Caki2 (cell line): ENCODE measurements around the gene VNN1. TPM values are rescaled to one million over a fixed set of nuclear protein-coding genes. Genes with fewer than 3 reads are reported as not detected.

Experiments used
- DNase-seq: peaks from one replicate; pipeline ENCODE4 v3.0.0-alpha.2; 2015; ENCODE audit warnings: low read depth
- in situ Hi-C: cut with HindIII; loops from 2 replicates; pipeline ENCODE4 v1.10.0; 2016; ENCODE audit warnings: low sequenced_read_pairs, low pct_unique_long_range_greater_than_20kb, mixed read lengths
- total RNA-seq: library from RNA; depleted of rRNA; stranded (reverse); fragments of >200 nt; shearing (Covaris generic); gene quantifications from 2 replicates; pipeline ENCODE4 v1.2.3, GENCODE V29; 2014; ENCODE audit warnings: low replicate concordance; rRNA removed

Gene VNN1, protein sequence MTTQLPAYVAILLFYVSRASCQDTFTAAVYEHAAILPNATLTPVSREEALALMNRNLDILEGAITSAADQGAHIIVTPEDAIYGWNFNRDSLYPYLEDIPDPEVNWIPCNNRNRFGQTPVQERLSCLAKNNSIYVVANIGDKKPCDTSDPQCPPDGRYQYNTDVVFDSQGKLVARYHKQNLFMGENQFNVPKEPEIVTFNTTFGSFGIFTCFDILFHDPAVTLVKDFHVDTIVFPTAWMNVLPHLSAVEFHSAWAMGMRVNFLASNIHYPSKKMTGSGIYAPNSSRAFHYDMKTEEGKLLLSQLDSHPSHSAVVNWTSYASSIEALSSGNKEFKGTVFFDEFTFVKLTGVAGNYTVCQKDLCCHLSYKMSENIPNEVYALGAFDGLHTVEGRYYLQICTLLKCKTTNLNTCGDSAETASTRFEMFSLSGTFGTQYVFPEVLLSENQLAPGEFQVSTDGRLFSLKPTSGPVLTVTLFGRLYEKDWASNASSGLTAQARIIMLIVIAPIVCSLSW
- not detected in 2 replicates for total RNA-seq

DNA sequence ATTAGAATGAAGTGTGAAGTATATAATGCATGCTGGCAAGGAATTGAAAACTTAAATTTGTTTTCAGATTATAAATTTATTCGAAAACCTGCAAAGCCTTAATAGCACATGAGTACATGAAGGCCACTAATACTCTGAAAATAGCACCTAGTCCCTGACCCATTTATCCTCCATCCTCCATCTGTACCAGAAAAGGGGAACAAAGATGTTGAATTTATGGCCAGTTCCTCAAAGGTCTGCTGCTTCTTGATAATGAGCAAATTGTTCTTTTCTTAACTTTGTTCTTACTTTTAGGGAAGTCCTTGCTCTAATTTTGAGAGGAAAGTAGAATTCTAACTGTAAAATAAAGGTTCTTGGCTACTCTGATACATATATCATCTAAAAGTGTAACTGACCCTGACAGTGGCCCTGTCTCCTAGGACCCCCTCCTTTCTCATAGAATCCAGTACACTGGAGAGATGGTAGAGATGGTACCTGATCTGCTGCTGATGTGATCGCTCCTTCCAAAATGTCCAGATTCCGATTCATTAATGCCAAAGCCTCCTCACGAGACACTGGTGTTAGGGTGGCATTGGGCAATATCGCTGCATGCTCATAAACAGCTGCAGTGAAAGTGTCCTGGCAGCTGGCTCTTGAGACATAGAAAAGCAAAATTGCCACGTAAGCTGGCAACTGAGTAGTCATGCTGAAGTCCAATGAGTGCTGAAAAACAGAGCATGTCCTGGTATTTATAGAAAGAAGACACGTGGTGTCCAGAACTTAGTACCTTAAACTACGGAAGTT lies at the start of gene VNN1:
TSS of gene VNN1 (minus strand) at position 704 of the 783 bp plus-strand sequence. CDS start at position 684, 20 bp downstream.
- in situ Hi-C loops, result no loop called here

DNA sequence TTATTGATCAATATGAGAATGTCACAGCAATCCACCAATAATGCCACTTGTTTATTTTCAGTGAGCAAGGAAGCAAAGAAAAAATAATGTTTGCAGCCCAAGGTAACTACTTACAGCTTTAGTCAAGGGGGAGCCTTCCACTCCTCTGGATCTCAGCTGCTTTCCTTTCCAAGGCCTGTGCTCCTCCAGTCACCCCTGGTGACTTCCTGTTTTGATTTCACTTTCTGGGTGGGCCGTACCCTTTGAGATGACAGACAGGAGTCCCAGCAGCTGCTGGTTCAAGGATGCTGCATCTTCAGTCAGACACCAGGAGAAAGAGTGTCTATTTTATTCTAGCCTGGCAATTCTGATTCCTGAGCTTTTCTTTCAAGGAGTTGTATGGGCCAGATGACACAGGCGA lies 49.4 kb upstream of the VNN1 start:
- in situ Hi-C loops, result no loop called here
- DNase-seq, result no peak

More for the DNA sequence above, at the start of gene VNN1:
- no peak for DNase-seq

DNA sequence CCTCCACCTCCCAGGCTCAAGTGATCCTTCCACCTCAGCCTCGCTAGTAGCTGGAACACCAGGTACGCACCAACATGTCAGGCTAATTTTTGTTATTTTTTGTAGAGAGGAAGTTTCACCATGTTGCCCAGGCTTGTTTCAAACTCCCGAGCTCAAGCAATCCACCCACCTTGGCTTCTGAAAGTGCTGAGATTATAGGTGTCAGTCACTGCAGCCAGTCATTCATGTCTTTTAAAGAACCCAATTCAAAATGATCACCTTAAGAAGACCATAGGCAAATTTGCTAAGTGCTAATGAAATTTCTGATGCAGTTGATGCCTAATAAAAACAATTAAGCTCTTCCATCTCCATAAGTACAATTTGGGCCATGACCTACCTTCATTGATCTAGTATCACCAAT lies 46.4 kb upstream of the VNN1 start:
- no peak for DNase-seq
- in situ Hi-C loops, result no loop called here

DNA sequence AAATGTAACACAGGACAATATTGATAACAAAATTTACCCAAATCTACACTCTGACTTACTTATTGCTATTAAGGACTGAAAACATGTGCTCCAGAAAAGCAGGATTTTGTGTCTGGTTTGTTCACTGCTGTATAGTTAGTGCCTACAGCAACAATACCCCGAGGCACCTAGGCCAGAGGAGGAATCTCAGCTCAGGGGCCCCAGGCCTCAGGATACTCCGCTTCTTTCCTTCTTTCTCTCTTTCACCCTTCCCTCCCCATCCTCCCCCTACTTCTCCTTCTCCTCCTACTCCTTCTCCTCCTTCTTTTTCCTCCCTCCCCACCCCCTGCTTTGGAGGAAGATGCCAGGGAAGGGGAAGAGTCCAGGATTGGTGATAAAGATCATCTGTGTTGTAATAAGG lies 44.8 kb upstream of the VNN1 start:
- in situ Hi-C loops, result no loop called here
- DNase-seq, result no peak

DNA sequence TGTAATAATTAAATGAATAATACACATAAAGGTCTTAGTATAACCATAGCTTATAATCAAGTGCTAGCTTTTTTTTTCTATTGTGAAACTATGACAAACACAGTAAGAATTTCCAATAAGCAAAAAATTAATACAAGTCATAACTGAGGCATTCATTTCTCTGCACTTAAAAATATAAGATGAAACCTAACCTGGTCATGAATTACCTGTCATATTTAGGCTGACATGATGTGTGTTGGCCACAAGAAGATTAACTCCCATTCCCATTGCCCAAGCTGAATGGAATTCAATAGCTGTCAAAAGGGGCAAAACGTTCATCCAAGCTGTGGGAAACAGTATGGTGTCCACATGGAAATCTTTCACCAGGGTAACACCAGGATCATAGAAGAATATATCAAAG lies 38.4 kb upstream of the VNN1 start:
- DNase-seq, result no peak
- in situ Hi-C loops, result no loop called here

DNA sequence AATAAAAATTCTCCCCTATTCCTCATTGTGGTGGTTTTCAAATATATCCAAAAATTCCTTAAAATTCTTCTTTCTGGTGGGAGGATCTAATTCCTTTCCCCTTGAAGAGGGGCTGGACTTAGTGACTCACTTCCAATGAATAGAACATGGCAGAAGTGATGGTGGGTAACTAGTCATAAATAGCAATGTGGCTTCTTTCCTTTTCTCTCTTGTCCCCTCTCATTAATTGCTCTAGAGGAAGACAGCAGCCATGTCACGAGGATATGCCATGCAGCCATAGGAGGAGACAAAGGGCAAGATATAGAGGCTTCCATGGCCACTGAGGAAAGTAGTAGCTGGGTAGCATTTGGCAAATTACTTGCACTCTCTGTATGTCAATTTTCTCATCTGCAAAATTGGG lies 38.0 kb upstream of the VNN1 start:
- in situ Hi-C loops, result no loop called here
- no peak for DNase-seq

DNA sequence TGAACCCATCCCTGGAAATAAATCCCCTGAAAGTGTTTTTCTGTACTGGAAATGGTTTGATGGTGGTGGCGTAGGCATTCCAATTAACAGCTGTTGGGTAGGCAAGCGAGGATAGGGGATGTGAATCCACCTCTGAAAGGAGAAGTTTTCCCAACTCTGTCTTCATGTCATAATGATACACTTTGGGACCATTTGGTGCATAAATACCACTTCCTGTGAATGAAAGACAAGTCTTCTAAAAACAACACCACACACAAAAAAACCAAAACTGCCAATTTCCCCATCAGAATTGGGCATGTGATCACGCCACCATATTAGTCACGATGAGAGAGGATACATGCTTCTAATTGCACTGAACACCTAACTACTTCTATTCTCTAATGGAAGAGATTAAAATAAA lies 37.5 kb upstream of the VNN1 start:
- no peak for DNase-seq
- in situ Hi-C loops, result no loop called here

DNA sequence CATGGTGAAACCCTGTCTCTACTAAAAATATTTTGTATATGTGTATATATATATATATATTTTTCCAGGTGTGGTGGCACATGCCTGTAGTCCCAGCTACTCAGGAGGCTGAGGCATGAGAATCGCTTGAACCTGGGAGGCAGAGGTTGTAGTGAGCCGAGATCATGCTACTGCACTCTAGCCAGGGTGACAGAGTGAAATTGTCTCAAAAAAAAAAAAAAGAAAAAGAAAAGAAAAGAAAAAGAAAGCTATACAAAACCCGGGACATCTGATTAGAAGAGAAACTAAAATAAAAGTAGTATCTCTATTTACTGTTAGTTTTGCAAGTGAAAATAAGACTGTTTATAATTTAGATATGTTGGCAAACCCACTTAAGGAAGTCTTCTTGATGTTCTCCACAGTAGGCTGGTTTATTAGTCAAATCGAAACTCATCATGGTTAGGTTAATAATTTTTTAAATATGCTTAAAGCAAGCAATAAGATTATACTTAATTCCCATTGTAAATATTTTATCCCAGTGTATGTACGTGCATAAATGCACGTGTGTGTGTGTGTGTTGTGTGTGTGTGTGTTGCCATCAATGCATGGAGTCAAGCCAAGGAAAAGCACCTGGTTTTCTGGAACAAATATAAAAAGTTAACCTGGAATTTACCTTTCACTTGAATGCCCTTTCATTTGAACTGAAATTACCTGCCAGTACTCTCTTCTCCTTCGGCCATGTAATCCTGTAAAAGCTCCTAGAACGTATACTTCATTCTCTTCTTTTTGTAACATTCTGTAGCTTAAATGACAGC lies 36.8 kb upstream of the VNN1 start:
- DNase-seq, result no peak
- in situ Hi-C loops, result no loop called here

DNA sequence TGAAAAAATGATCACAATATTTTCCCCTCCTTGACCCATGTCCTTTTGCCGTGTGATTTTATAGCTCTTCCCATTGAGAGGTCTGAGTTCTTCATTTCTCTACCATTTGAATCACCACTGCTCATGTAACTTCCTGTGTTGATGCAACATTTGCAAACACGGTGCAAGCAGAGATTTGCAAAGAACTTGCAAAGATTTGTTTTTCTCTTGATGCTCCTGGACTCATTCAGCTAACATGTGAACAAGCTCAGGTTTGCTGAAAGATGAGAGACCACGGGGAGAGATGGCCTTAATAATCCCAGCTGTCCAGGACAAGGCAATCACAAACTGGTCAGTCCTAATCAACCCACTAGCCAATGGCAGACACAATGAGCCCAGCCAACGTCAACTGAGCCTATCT lies 35.3 kb upstream of the VNN1 start:
- in situ Hi-C loops, result no loop called here
- DNase-seq, result no peak

DNA sequence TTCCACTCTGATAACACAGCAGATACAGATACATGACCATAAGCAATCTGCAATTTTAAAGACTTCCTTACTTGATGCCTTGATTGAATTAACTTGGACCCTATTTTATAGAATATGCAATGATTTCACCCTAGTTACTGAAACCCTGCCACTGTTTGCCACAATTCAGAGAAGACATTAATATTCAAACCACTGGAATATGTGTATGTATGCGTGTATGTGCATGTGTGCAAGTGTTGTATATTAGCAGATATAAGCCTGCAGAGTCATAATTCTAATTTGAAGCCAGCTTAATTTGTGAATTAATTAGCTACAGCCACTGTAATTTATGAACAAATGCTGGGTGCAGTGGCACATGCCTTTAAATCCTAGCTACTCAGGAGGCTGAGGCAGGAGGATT lies 34.6 kb upstream of the VNN1 start:
- no peak for DNase-seq
- in situ Hi-C loops, result no loop called here

DNA sequence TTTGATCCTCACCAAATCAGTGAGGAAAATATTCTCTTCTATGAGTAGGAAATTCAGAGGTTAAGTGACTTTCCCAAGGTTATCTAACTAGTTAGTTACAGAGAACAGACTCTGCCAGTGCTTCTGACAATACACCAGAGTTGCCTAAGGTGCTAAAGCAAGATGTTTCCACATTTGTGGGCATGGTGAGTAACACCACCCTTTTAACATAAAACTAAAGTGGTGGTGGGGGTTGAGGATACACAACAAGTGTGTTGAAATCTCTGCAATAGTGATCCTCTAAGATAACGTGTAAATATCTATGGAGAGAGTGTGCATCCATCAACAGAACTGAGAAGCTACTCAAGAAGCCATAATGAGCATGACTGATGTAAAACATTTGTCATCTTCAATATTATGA lies 32.2 kb upstream of the VNN1 start:
- DNase-seq, result no peak
- in situ Hi-C loops, result no loop called here

DNA sequence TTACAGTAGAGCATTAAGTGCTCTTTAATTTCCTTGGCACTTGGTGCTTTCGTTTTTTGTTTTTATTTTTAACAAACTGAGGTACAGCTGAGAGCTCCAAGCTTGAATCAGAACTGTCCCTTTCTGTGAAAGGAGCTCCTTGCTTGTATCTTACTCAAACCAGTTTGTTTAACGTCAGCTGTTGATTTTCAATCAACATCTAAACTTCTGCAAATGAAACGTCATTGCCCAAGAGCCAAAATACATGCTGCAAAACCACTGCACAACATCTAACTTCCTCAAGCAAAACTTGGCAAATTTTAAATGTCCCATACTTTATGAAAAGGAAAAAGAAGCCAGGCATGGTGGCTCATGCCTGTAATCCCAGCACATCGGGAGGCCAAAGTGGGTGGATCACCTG lies 28.6 kb upstream of the VNN1 start:
- no peak for DNase-seq
- in situ Hi-C loops, result no loop called here

DNA sequence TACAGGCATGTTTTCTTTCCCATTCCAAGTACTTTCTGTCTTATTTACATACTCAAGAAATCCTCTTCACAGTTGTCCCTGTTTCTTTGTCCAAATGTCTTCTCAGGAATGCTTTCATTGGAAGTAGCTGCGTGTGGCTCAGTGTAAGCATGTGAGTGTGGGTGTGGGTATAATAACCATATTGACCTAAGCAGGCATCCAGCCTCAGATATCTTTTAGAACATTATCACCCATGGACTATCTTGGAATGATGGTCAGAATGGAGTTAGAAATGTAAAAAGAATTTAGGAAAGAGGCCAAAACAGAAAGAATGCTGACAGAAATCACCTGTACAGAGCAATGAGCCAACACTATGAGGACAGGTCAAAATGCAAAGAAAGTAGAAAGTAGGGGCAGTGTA lies 27.4 kb upstream of the VNN1 start:
- no peak for DNase-seq
- in situ Hi-C loops, result no loop called here

DNA sequence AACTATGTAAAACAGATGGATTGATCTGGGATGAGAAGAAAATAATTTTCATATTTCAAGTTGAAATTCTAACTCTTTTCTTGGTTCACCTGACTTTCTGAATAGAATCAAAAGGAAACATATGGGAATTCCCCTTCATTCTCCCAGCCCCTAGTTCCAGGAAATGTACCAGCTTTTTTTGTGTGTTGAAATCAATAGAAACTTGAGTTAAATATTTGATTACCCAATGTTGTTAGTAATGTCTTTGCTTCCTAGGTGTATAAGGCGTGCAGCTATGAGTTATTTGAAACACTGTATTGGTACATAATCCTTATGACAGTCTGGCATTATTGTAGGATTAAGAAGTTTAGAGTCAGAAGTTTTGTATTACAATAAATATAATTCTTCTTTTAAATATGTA lies 22.4 kb upstream of the VNN1 start:
- no peak for DNase-seq
- in situ Hi-C loops, result no loop called here

DNA sequence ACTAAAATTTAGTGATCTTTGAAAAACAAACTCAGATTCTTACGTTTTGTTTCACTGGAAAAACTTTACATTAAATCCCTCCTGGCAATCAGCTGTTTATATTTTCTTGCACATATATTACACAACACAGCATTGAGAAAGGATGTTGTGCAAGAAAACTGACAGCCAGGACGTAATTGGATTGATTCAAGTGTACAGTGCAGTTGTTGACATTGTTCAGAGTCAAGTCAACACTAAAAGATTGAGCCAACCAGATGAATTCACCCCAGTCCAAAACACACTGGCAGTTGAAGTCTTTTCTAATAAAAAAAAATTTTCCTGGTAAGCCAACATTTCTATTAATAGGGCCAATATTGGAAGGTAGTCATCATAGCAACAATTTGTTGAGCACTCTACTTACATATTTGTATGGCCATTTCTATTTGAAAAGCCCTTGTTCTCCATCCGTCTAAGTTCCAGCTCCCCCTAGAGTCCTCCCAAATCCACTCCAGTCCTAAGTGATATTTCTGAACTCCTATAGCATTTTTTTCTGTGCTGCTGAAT lies 20.9 kb upstream of the VNN1 start:
- no peak for DNase-seq
- in situ Hi-C loops, result no loop called here

DNA sequence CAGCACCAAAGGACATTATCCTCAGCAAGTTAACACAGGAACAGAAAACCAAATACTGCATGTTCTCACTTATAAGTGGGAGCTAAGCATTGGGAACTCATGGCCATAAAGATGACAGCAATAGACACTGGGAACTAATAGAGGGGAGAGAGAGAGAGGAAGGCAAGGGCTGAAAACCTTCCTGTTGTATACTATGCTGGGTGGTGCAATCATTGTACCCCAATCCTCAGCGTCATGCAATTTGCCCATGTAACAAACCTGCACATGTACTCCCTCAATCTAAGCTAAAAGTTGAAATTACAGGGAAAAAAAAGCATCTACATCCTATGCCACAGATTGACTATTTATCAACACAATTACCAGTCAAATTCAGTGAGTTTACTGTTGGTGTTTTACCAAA lies 20.0 kb upstream of the VNN1 start:
- in situ Hi-C loops, result no loop called here
- no peak for DNase-seq

DNA sequence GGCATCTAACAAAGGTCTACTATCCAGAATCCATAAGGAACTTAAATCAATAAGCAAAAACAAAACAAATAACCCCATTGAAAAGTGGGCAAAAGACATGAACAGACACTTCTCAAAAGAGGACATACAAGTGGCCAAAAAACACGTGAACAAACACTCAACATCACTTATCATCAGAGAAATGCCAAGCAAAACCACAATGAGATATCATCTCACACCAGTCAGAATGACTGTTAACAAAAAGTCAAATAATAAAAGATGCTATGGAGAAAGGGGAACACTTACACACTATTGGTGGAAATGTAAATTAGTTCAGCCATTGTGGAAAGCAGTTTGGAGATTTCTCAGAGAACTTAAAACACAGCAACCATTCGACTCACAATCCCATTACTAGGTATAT lies 19.4 kb upstream of the VNN1 start:
- in situ Hi-C loops, result no loop called here
- DNase-seq, result no peak

DNA sequence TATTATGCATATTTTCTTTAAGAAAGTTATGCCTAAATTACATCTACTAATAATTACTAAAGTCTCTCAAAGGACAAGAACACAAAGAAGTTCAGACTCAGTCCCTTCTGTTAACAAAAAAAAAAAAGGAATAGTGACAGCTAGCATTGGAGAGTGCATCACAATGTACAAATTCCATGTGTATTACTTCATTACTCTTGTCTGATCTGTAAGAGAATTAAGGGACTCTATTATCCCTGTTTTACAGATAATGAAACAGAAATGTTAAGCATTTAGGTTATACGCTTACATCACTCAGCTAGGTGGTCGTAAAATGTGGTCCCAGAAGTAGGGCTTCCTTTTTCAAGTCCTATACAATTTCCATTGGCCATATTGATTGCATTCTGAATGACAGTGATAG lies 17.2 kb upstream of the VNN1 start:
- DNase-seq, result no peak
- in situ Hi-C loops, result no loop called here
